Stomach smooth muscle (tissue), 2 donors: Measurements from ENCODE around the gene EID2B.
A peak's percentile ranks its signal among the peaks of the same experiment; 100 is the strongest.

Experiments
- H3K27ac ChIP-seq: one replicate; pipeline ENCODE4 v1.7.0; 2013; ENCODE audit warnings: mild to moderate bottlenecking, low read length, inconsistent platforms
- H3K27me3 ChIP-seq, 2 donors: one replicate each; pipeline ENCODE4 v1.7.0; 2013; ENCODE audit warnings: low read length in 2 of 2; ENCODE audit not compliant: insufficient read depth in 2 of 2, control insufficient read depth in 1 of 2
- H3K36me3 ChIP-seq, 2 donors: one replicate each; pipeline ENCODE4 v1.7.0; 2013; ENCODE audit warnings: low read length in 2 of 2; ENCODE audit not compliant: control insufficient read depth in 2 of 2, insufficient read depth in 2 of 2
- H3K4me1 ChIP-seq: one replicate; pipeline ENCODE4 v1.7.0; 2013; ENCODE audit warnings: low read length; ENCODE audit not compliant: control insufficient read depth, insufficient read depth
- H3K4me3 ChIP-seq, 2 donors: one replicate each; pipeline ENCODE4 v1.7.0; 2013; ENCODE audit warnings: low read length in 2 of 2
- H3K9ac ChIP-seq, 2 donors: one replicate each; pipeline ENCODE4 v1.7.0; 2013; ENCODE audit warnings: low read length in 2 of 2, mild to moderate bottlenecking in 1 of 2
- H3K9me3 ChIP-seq, 2 donors: one replicate each; pipeline ENCODE4 v1.7.0; 2013; ENCODE audit warnings: low read length in 2 of 2; ENCODE audit not compliant: control insufficient read depth in 2 of 2
- donor health status: healthy.
- donor health status: Pancreatic carcinoma.

EID2B gene

GRCh38 chr19:39514840-39515550 lies 17.7 kb downstream of the EID2B start, which contains the start of gene SELENOV:
Gene SELENOV (plus strand): TSS chr19:39515139. CDS start chr19:39515213, 74 bp downstream.
- Histone ChIP-seq H3K4me3 (peak within 1 kb of the TSS; percentile 55 to 68), H3K36me3 (no peaks in the 10 kb centered on the region), H3K9me3 (no peaks in the 10 kb centered on the region), H3K27me3 (peaks cover 29% of the 10 kb centered on the region in 2 donors), H3K27ac (no peak within 1 kb of the TSS), H3K4me1 (peaks cover 16% of the 10 kb centered on the region), H3K9ac (no peak within 1 kb of the TSS)

DNA sequence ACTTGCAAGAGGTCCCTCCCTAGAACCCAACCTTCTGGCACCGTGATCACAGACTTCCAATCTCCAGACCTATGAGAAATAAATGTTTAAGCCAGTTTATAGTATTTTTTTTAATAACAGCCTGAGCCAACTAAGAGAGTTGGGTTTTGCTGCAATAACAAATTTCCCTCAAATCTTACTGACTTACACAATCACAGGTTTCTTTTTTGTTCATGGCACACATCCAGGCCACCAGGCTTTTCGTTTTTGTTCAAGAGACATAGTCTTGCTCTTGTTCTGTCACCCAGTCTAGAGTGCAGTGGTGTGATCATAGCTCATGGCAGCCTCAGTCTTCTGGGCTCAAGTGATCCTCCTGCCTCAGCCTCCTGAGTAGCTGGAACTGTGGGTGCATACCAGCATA lies 19.7 kb downstream of the EID2B start:
- Histone ChIP-seq H3K27me3 (peaks cover 41% of the 10 kb centered on the region in 2 donors), H3K4me3 (no peak overlapping the region), H3K9ac (no peak overlapping the region), H3K9me3 (no peaks in the 10 kb centered on the region), H3K27ac (no peak overlapping the region), H3K4me1 (peaks cover 16% of the 10 kb centered on the region), H3K36me3 (no peaks in the 10 kb centered on the region)

- peaks cover 53 to 54% of the 10 kb centered on the region in 2 donors for H3K27me3 ChIP-seq
- H3K36me3 ChIP-seq, result no peaks in the 10 kb centered on the region
- H3K4me1 ChIP-seq, result peaks cover 6% of the 10 kb centered on the region
These were observed 23.4 kb downstream of the EID2B start for GRCh38 chr19:39509233-39509632.

DNA sequence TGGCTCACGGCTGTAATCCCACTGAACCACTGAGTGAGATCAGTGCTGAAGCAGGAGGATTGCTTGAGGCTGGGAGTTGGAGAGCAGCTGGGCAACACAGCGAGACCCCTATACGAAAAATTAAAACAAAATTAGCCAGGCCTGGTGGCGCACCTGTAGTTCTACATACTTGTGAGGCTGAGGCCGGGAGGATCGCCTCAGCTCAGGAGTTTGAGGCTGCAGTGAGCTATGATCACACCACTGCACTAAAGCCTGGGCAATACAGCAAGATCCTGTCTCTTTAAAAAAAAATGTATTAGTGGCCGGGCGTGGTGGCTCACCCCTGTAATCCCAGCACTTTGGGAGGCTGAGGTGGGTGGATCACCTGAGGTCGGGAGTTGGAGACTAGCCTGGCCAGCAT lies 24.0 kb downstream of the EID2B start:
- Histone ChIP-seq H3K9ac (no peak overlapping the region), H3K36me3 (no peaks in the 10 kb centered on the region), H3K4me1 (peaks cover 6% of the 10 kb centered on the region), H3K9me3 (no peaks in the 10 kb centered on the region), H3K27me3 (peaks cover 54 to 56% of the 10 kb centered on the region in 2 donors), H3K4me3 (no peak overlapping the region), H3K27ac (no peak overlapping the region)

More at GRCh38 chr19:39509233-39509632, 23.4 kb downstream of the EID2B start:
- Histone ChIP-seq H3K4me3 (no peak overlapping the region), H3K27ac (no peak overlapping the region), H3K9ac (no peak overlapping the region), H3K9me3 (no peaks in the 10 kb centered on the region)

- Histone ChIP-seq H3K27ac (no peak overlapping the region), H3K4me3 (peak overlapping the region; percentile 38 to 61), H3K27me3 (peaks cover 58 to 64% of the 10 kb centered on the region in 2 donors), H3K9ac (no peak overlapping the region), H3K36me3 (no peaks in the 10 kb centered on the region), H3K4me1 (peaks cover 9% of the 10 kb centered on the region), H3K9me3 (no peaks in the 10 kb centered on the region)
These were observed 24.8 kb downstream of the EID2B start for GRCh38 chr19:39507715-39508364.

DNA sequence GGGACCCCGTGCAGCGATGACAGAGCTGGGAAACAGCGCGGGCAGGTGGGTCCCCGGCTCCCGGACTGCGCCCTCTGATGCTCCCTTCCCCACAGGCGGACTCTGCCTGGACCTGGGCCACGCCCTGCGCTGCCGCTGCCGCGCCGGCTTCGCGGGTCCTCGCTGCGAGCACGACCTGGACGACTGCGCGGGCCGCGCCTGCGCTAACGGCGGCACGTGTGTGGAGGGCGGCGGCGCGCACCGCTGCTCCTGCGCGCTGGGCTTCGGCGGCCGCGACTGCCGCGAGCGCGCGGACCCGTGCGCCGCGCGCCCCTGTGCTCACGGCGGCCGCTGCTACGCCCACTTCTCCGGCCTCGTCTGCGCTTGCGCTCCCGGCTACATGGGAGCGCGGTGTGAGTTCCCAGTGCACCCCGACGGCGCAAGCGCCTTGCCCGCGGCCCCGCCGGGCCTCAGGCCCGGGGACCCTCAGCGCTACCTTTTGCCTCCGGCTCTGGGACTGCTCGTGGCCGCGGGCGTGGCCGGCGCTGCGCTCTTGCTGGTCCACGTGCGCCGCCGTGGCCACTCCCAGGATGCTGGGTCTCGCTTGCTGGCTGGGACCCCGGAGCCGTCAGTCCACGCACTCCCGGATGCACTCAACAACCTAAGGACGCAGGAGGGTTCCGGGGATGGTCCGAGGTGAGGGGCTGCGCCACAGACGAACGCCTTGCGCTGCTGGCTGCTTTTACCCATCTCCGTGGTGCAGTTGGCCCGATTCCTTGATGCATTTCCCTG lies 25.5 kb downstream of the EID2B start:
- Histone ChIP-seq H3K36me3 (no peaks in the 10 kb centered on the region), H3K27me3 (peaks cover 56 to 64% of the 10 kb centered on the region in 2 donors), H3K27ac (no peak overlapping the region), H3K9me3 (no peaks in the 10 kb centered on the region), H3K9ac (no peak overlapping the region), H3K4me1 (peaks cover 12% of the 10 kb centered on the region), H3K4me3 (peak overlapping the region; percentile 38 to 61)

GRCh38 chr19:39506598-39506943 lies 26.1 kb downstream of the EID2B start:
- Histone ChIP-seq H3K9ac (no peak overlapping the region), H3K36me3 (no peaks in the 10 kb centered on the region), H3K4me1 (peaks cover 12% of the 10 kb centered on the region), H3K27ac (no peak overlapping the region), H3K27me3 (peaks cover 56 to 62% of the 10 kb centered on the region in 2 donors), H3K4me3 (peak overlapping the region in 1 of 2 donors; percentile 61), H3K9me3 (no peaks in the 10 kb centered on the region)

DNA sequence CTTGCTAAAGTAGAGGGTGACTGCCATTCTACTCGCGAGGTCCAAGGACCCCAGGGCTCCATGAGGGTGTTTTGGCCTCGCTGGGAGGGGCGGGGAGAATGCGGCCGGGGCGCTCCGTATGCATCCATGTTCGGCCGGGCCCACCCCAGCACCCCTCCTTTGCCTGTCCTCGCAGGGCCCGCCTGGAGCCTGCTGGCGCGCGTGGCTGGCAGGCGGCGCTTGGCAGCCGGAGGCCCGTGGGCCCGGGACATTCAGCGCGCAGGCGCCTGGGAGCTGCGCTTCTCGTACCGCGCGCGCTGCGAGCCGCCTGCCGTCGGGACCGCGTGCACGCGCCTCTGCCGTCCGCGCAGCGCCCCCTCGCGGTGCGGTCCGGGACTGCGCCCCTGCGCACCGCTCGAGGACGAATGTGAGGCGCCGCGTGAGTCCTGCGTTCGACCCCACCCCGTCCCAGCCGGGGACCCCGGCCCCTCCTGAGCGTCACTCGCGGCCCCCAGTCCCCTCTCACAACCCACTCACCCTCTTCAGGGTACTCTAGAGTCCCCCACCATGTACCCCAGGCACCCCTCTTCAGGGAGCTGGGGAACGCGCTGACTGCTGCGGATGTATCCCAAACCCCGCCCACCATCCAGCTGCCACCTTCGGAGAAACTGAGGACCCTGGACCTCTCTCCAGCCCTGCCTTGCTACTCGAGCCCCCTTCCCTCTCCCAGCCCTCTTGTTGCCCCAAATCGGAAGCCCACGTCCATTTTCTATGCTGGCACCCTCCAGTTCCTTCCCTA lies 29.8 kb downstream of the EID2B start:
- Histone ChIP-seq H3K36me3 (no peaks in the 10 kb centered on the region), H3K9me3 (no peaks in the 10 kb centered on the region), H3K27me3 (peaks cover 65 to 76% of the 10 kb centered on the region in 2 donors), H3K4me3 (peak overlapping the region in 1 of 2 donors; percentile 22), H3K9ac (no peak overlapping the region), H3K27ac (no peak overlapping the region), H3K4me1 (peaks cover 24% of the 10 kb centered on the region)

DNA sequence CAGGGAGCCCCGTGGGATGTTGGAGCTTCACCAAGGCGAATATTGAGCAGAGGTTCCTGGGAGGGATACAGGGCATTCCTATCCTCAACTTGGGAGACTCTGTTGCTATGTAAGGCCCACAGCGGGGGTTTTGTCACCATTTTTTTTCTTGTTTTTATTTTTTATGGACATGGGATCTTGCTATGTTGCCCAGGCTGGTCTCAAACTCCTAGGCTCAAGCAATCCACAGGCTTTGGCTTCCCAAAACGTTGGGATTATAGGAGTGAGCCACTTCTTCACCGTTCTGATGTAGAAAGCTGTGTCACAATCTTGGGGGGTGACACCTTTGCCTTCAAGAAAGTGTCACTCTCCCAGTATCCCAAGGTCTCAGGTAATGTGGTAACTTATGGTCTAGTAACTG lies 31.3 kb downstream of the EID2B start:
- no peaks in the 10 kb centered on the region for H3K36me3 ChIP-seq
- no peaks in the 10 kb centered on the region for H3K9me3 ChIP-seq
- no peak overlapping the region for H3K9ac ChIP-seq
- peaks cover 63 to 71% of the 10 kb centered on the region in 2 donors for H3K27me3 ChIP-seq
- H3K4me3 ChIP-seq, result no peak overlapping the region
- H3K27ac ChIP-seq, result no peak overlapping the region
- H3K4me1 ChIP-seq, result peaks cover 20% of the 10 kb centered on the region

DNA sequence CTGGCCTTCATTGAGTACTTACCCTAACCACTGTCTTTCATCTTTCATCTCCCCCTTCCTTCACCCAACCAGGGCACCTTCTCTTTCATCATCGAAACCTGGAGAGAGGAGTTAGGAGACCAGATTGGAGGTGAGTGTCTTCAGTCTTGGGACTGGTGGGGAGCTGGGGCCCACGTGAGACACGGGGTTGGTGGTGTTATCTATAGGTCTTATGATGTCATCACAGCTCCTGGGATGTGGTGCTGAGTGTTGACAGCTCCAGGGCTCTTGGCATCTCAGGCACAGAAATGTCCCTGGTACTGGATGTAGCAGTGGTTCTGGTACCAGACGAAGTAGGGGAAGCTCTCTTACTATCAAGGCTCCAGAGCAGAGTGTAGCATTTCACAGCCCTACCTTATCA lies 32.1 kb downstream of the EID2B start:
- Histone ChIP-seq H3K4me3 (no peak overlapping the region), H3K27ac (no peak overlapping the region), H3K27me3 (peaks cover 59 to 70% of the 10 kb centered on the region in 2 donors)

More for the DNA sequence above, 32.1 kb downstream of the EID2B start:
- H3K36me3 ChIP-seq, result no peaks in the 10 kb centered on the region
- no peaks in the 10 kb centered on the region for H3K9me3 ChIP-seq
- no peak overlapping the region for H3K9ac ChIP-seq
- peaks cover 20% of the 10 kb centered on the region for H3K4me1 ChIP-seq
